Measurements from ENCODE around the gene STXBP6.
"Not testable (repeated sequence)": the region's sequence is repeated elsewhere in the genome, so short reads cannot be mapped to it uniquely, and the experiment has no call there.

The STXBP6 gene

GRCh38 chr14:24938593-24938992 is 111.4 kb downstream of the STXBP6 start:
- H3K4me1 ChIP-seq = no peaks in the 10 kb centered on the region
- peaks cover 2% of the 10 kb centered on the region for H3K9me3 ChIP-seq
- no peak overlapping the region for H3K4me3 ChIP-seq
- no peaks in the 10 kb centered on the region for H3K27me3 ChIP-seq (ENCODE audit: low read depth)
- DNase-seq (ENCODE audit: low spot score in 2 of 2) = no peak
- in situ Hi-C loops (cut with MboI; ENCODE audit: low sequenced_read_pairs) = no loop called here
- no peaks in the 10 kb centered on the region for H3K36me3 ChIP-seq (replicated peaks)

- Histone ChIP-seq H3K36me3 (replicated peaks) (no peaks in the 10 kb centered on the region), H3K4me3 (no peak overlapping the region), H3K4me1 (no peaks in the 10 kb centered on the region), H3K27me3 (ENCODE audit: low read depth) (no peaks in the 10 kb centered on the region), H3K9me3 (peaks cover 2% of the 10 kb centered on the region; the same call in 1 of the 2 replicates)
- in situ Hi-C loops (cut with MboI; ENCODE audit: low sequenced_read_pairs) = no loop called here
- no peak for DNase-seq (ENCODE audit: low spot score in 2 of 2)
These were observed 112.6 kb downstream of the STXBP6 start for GRCh38 chr14:24937300-24937699.

- H3K9me3 ChIP-seq; H3K27me3 ChIP-seq (ENCODE audit: low read depth); H3K36me3 ChIP-seq (replicated peaks); H3K4me3 ChIP-seq; in situ Hi-C loops (cut with MboI; ENCODE audit: low sequenced_read_pairs); H3K4me1 ChIP-seq; DNase-seq (ENCODE audit: low spot score in 2 of 2): not testable (repeated sequence)
These were observed 113.2 kb downstream of the STXBP6 start for GRCh38 chr14:24936773-24937172.

GRCh38 chr14:24935796-24936195 is 114.2 kb downstream of the STXBP6 start:
- Histone ChIP-seq H3K27me3 (ENCODE audit: low read depth) (no peaks in the 10 kb centered on the region), H3K9me3 (no peaks in the 10 kb centered on the region), H3K4me3 (no peak overlapping the region), H3K36me3 (replicated peaks) (no peaks in the 10 kb centered on the region), H3K4me1 (no peaks in the 10 kb centered on the region)
- DNase-seq (ENCODE audit: low spot score in 2 of 2) = no peak
- in situ Hi-C loops (cut with MboI; ENCODE audit: low sequenced_read_pairs) = no loop called here

- no peak for DNase-seq (ENCODE audit: low spot score in 2 of 2)
- in situ Hi-C loops (cut with MboI; ENCODE audit: low sequenced_read_pairs) = no loop called here
These were observed 121.5 kb downstream of the STXBP6 start for GRCh38 chr14:24928386-24928900.

GRCh38 chr14:24927809-24928208 is 122.1 kb downstream of the STXBP6 start:
- no peaks in the 10 kb centered on the region for H3K36me3 ChIP-seq (replicated peaks)
- in situ Hi-C loops (cut with MboI; ENCODE audit: low sequenced_read_pairs) = no loop called here
- H3K9me3 ChIP-seq = peaks cover 2% of the 10 kb centered on the region; the same call in 1 of the 2 replicates
- H3K4me1 ChIP-seq = no peaks in the 10 kb centered on the region
- H3K4me3 ChIP-seq = no peak overlapping the region
- H3K27me3 ChIP-seq (ENCODE audit: low read depth) = no peaks in the 10 kb centered on the region
- no peak for DNase-seq (ENCODE audit: low spot score in 2 of 2)

More at GRCh38 chr14:24928386-24928900, 121.5 kb downstream of the STXBP6 start:
- Histone ChIP-seq H3K9me3 (peaks cover 2% of the 10 kb centered on the region; the same call in 1 of the 2 replicates), H3K4me3 (no peak overlapping the region), H3K4me1 (no peaks in the 10 kb centered on the region), H3K36me3 (replicated peaks) (no peaks in the 10 kb centered on the region), H3K27me3 (ENCODE audit: low read depth) (no peaks in the 10 kb centered on the region)

- H3K4me1 ChIP-seq = no peaks in the 10 kb centered on the region
- DNase-seq (ENCODE audit: low spot score in 2 of 2) = no peak
- H3K9me3 ChIP-seq = peaks cover 2% of the 10 kb centered on the region; the same call in 1 of the 2 replicates
- no peaks in the 10 kb centered on the region for H3K27me3 ChIP-seq (ENCODE audit: low read depth)
- in situ Hi-C loops (cut with MboI; ENCODE audit: low sequenced_read_pairs) = no loop called here
- no peaks in the 10 kb centered on the region for H3K36me3 ChIP-seq (replicated peaks)
- no peak overlapping the region for H3K4me3 ChIP-seq
These were observed 124.1 kb downstream of the STXBP6 start for GRCh38 chr14:24925771-24926374.

- no peak overlapping the region for H3K4me3 ChIP-seq
- no peaks in the 10 kb centered on the region for H3K4me1 ChIP-seq
- DNase-seq (ENCODE audit: low spot score in 2 of 2) = no peak
- H3K27me3 ChIP-seq (ENCODE audit: low read depth) = no peaks in the 10 kb centered on the region
- in situ Hi-C loops (cut with MboI; ENCODE audit: low sequenced_read_pairs) = no loop called here
- no peaks in the 10 kb centered on the region for H3K36me3 ChIP-seq (replicated peaks)
- H3K9me3 ChIP-seq = peaks cover 2% of the 10 kb centered on the region; the same call in 1 of the 2 replicates
These were observed 125.4 kb downstream of the STXBP6 start for GRCh38 chr14:24924544-24924943.

GRCh38 chr14:24921903-24922302 is 128.0 kb downstream of the STXBP6 start:
- in situ Hi-C loops (cut with MboI; ENCODE audit: low sequenced_read_pairs) = no loop called here
- peaks cover 2% of the 10 kb centered on the region; the same call in 1 of the 2 replicates for H3K9me3 ChIP-seq
- H3K36me3 ChIP-seq (replicated peaks) = no peaks in the 10 kb centered on the region
- no peaks in the 10 kb centered on the region for H3K27me3 ChIP-seq (ENCODE audit: low read depth)
- no peaks in the 10 kb centered on the region for H3K4me1 ChIP-seq
- DNase-seq (ENCODE audit: low spot score in 2 of 2) = no peak
- H3K4me3 ChIP-seq = no peak overlapping the region

- Histone ChIP-seq H3K27me3 (ENCODE audit: low read depth) (no peaks in the 10 kb centered on the region), H3K9me3 (peaks cover 2% of the 10 kb centered on the region; the same call in 1 of the 2 replicates), H3K4me1 (no peaks in the 10 kb centered on the region), H3K4me3 (no peak overlapping the region), H3K36me3 (replicated peaks) (no peaks in the 10 kb centered on the region)
- in situ Hi-C loops (cut with MboI; ENCODE audit: low sequenced_read_pairs) = no loop called here
- DNase-seq (ENCODE audit: low spot score in 2 of 2) = no peak
These were observed 129.5 kb downstream of the STXBP6 start for GRCh38 chr14:24920265-24921075.

- Histone ChIP-seq H3K4me3 (no peak overlapping the region), H3K4me1 (no peaks in the 10 kb centered on the region), H3K36me3 (replicated peaks) (no peaks in the 10 kb centered on the region), H3K9me3 (no peaks in the 10 kb centered on the region; the same call in 1 of the 2 replicates), H3K27me3 (ENCODE audit: low read depth) (no peaks in the 10 kb centered on the region)
- in situ Hi-C loops (cut with MboI; ENCODE audit: low sequenced_read_pairs) = no loop called here
- no peak for DNase-seq (ENCODE audit: low spot score in 2 of 2)
These were observed 131.1 kb downstream of the STXBP6 start for GRCh38 chr14:24918822-24919221.

GRCh38 chr14:24915958-24916595 is 133.9 kb downstream of the STXBP6 start:
- Histone ChIP-seq H3K4me3 (no peak overlapping the region), H3K36me3 (replicated peaks) (no peaks in the 10 kb centered on the region), H3K9me3 (no peaks in the 10 kb centered on the region; the same call in 1 of the 2 replicates), H3K27me3 (ENCODE audit: low read depth) (no peaks in the 10 kb centered on the region), H3K4me1 (no peaks in the 10 kb centered on the region)
- in situ Hi-C loops (cut with MboI; ENCODE audit: low sequenced_read_pairs) = no loop called here
- no peak for DNase-seq (ENCODE audit: low spot score in 2 of 2)

- in situ Hi-C loops (cut with MboI; ENCODE audit: low sequenced_read_pairs) = no loop called here
- no peaks in the 10 kb centered on the region for H3K4me1 ChIP-seq
- H3K27me3 ChIP-seq (ENCODE audit: low read depth) = no peaks in the 10 kb centered on the region
- H3K4me3 ChIP-seq = no peak overlapping the region
- H3K36me3 ChIP-seq (replicated peaks) = no peaks in the 10 kb centered on the region
- no peak for DNase-seq (ENCODE audit: low spot score in 2 of 2)
- H3K9me3 ChIP-seq = no peaks in the 10 kb centered on the region; the same call in 1 of the 2 replicates
These were observed 134.5 kb downstream of the STXBP6 start for GRCh38 chr14:24915403-24915921.
